Activated T-cell treated with anti-CD3 and anti-CD28 coated beads, Interleukin-2, amount 50 U/mL, for 1 hour (primary cell): ENCODE data around the gene ITGA11.

Experiments
- DNase-seq: peaks from one replicate; pipeline ENCODE4 v3.0.0-alpha.2; 2020

The ITGA11 gene

DNA sequence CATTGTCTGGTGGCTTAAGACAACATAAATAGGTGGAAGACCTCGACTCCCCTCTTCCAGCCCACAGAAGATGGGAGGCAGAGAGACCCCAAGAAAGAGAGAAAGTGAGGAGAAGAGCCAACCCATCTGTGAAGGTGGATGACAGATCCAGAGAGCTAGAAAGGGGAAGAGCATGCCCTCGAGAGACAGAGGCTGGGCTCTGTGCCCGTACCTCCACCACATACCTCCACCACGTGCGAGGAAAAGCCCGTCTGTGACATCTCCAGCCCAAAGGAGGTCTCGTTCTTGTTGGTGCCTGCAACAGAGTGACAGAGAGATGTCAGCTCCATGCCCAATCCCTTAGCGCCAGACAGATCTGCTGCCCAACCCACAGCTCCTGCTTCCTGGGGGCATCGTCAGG is 83.4 kb downstream of the ITGA11 start:
- DNase-seq = no peak

DNA sequence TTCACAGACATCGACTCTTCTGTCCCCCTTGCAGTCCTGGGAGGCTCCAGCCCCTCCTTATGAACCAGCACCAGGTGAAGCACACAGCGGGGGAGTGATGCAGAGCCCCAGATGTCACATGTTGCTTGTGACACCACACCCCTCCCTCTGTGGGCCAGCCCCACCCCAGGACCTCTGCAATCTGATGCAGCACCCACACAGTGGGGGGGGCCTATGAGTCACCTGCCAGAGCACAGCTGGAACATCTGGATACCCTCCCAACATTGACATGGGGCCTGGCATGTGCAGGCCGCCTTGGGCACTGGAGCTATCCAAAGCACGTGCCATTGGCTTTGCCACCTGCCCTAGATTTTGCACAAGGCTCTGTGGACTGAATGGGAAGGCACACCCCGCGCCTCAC is 83.9 kb downstream of the ITGA11 start:
- no peak for DNase-seq

DNA sequence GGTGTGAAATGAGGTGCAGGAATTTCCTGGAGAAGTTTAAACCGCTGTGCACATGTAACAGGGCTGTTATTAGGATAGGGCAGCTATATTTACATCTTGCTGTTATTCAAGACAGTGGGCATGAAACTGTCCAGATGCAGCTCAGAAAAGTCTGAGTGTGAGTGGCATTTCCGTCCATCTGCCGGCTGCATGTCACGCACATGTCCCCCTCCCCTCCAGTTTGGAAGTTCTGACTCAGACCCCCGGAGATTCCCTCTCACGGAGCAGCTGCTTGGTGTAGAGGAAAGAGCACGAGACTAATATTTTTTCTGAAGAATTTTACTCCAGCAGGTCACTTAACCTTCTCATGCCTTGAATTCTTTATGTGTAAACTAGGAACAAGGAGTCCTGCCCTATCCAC is 84.6 kb downstream of the ITGA11 start:
- DNase-seq = no peak

DNA sequence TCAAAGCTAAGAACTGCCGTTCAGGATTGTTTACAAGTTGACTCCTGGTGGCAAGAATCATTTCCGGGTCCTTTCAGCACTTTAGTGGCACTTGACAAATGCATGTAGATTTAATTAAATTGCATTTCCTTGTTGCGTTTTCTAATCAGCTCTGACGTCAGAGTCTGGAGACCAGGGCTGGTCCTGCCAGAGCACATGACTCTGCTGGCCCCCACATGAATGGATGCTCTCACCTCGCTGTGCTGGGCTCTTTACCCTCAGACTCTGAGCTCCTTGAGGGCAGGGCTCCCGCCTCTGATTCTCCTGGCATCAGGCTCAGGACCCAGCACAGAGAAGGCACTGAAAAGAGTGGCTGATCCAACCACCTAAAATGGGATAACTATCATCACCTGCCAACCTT is 85.0 kb downstream of the ITGA11 start:
- DNase-seq = no peak

DNA sequence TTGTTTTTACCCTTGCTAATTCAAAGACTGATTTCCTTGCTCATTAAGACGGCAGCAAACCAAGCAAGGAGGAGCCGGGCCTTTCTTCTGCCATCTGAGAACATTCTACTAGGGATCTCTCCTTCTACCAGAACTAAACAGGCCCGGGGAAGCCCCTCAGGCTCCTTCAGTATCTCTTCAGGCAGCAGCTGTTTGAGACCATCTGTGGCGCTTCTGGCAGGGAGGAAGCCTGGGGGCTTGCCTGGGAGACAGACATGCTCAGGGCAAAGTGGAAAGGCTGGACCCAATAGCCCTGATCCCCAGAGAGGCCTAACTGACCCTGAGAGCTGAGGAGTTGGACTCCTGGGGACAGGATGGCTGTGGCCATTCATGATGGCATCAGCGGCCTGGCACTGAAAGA is 86.5 kb downstream of the ITGA11 start:
- DNase-seq = no peak

DNA sequence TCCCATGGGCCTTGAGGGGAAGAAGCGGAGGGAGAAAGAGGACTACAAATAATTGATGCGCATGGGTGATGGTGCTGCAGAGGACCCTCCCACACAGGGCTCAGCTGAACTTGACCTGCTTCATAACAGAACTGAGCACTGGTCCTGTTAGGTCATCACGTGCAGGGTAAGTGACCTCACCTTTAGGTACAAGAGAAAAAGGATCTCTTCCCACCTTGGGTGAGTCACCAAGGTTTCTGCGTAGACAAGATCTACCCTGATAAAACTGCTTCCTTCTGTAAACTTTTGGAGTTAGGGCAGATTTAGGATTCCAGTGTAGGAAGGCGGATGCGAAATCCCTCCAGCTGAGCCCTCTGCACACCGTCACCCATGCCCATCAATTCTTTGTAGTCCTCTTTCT is 87.4 kb downstream of the ITGA11 start:
- no peak for DNase-seq

DNA sequence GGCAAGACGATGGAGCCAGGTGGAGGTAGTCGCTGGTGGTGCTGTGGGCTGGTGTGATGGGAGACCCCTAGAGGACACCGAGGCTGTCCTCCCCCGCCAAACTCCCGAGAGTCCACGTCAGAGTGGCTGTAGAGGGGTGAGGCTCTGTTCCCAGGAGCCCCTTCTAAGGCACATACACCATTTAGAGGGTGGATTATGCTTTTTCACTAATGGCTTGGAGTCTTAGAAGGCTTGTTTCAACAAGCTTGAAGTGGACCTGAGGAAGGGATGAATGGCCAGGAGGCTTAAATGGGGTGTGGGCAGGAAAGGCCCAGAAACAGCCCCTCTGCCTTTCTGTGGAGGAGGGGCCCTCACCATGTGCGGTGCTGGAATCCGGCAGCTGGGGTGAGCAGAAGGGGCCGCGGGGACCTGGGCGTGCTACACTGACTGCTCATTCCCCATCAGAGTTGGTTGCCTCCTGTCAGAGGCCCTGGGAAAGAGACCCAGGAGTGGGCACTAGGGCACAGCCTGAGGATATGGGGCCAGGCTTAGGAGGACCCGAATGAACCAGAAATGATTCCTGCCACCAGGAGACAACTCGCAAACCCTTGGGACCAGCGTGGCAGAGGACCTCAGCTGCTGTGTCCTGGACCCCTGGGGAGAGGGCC is 88.3 kb downstream of the ITGA11 start:
- no peak for DNase-seq

DNA sequence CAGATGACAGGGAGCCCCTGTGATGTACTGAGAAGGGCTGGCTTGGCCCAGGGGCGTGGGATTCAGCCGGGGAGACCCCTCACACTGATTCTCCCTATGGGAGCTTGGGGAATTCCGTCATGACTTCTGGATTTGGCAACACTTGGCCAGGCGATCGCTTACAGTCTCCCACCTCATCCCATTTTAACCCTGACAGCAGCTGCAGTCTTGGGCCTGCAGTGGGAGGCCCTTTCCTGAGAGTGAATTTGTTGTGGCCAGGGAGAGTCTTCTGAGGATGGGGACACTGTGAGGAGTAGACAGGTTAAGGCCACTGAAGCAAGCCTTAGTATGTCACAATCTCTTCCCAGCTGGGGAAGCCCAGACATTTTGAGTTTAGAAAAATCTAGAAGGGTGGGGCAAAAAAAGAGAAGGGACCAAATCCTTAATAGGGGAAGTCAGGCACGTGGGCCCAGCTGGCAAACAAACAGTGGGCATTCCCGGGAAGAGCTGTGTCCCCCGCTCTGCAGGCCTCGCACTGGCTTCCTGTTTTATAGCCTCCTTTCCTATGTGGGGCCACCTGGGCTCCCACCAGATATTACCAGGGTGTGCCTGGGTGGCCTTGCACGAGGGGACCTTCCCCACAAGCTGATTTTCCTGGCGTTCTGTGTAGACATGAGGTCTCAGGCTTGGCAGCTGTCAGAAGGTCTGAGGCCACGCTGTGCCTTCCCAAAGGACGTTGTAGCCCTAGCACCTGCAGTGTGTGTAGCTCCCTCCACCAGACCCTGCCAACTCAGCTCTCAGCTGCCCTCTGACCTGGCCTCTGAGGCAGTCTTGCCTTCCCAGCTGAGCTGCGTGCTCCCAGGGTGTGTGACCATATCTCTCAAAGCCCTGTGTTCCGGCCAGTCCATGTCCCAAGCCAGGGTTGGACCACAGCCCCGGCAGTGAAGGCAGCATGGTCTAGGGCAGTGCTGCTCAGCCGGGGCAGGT is 89.9 kb downstream of the ITGA11 start:
- no peak for DNase-seq

DNA sequence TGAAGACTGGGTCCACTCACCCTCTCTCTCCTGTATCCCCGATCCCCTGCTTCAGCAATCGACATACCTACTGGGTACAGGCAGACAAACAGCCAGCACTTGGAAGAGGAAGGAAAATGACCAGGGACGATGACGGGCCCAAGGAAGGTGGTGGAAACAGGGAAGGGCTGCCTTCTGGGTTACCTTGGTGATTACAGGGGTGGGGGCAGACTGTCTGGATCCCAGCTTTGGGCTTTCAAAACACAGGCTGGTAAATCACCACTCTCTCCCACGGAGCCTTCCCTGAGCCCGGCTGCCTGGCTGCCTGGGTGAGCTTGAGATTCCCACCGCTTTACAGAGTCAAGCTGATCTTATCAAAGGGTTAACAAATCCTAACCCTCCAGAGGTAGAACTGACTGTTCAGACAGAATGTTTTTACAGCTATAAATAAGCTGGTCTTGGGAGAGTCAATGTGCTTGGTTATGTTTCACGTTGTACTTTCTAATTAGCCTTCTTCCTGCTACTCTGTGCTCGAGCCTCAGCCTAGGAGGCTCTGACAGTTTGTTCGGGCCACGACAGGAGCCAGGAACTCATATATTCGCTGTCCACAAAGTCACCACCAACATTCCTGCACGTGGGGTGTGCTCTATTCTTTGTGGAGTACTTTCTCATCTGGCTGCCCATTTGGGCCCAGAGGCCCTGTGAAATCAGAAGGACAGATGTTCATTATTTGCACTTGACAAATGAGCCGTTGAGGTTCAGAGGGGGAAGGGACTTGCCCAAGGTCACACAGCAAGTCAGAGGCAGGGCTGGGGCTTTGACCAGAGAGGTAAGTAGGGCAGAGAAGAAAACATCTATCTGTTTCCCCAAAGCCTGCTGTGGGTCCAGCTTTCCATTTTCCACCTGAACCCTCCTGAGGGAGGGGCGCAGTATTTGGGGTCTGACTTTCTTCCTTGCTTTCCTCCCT is 91.0 kb downstream of the ITGA11 start:
- no peak for DNase-seq

DNA sequence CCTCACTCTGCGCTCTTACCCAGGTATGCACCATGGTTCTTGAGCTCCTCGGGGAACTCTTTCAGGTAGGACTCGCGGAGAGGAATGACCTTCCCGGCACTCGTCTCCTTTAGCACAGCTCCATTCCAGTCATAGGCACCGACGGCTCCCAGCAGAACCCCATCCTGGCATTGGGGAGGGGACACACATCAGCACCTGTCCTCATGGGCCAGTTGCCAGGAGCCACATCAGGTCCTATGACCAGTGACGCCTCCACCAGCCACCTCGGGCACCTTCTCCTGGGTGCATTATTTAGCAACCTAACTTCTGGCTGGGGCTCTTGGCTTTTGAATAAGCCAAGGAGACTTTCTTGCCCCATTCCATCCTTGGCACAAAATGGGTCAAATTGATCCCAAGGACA is 92.5 kb downstream of the ITGA11 start:
- DNase-seq = no peak

DNA sequence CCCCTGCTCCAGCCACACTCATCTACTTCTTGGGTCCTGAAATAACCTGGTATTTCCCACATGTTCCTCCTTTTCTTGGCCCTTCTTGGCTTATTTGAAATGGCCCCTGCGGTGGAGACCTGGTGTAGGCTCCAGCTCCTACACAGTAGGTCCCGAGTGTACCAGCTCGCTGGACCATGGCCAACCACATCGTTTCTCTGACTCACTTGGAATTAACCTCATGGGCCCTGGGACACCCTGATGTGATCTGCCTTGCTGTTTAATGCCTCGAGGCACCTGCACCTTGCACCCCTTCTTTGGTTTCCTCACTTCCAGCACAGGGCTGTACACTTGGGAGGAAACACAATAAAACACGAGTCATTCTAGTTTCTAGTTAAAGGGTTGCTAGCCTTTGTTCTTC is 94.1 kb downstream of the ITGA11 start:
- DNase-seq = no peak

DNA sequence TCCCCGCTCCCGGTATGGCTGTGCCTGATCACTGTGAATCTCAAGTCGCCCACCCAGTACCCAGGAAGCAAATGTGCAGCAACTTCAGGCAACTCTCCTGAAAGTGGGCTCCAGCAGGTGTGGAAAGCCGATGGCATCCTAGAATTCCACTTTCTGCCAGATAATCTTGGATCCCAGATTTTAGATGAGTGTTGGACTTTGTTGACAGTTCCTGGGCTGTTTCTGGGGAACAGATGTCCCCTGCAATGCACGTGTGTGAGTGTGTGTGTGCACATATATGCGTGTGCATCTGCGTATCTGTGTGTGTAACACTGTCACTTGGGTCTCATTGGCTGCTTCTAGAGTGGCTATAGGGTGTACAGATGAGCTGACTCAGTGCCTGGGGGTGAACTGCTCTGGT is 95.4 kb downstream of the ITGA11 start:
- no peak for DNase-seq

DNA sequence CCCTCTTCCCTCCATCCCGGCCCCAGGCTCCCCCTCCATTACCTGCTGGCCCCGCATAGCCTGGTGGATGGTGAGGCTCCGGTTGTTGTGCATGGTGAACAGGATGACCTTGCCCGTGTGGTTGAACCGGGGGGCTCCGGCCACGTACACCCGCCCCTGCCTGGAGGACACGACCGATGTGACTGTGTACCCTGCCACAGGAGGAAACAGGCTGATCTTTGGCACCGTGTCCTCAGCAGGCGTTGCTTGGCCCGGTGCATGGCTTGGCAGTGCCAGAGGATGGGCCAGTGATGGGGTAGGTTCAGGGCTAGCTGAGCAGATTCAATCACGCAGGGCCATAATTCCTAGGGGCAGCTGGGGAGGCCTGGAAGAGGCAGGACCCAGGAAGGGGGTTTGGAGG is 96.3 kb downstream of the ITGA11 start:
- DNase-seq = no peak

DNA sequence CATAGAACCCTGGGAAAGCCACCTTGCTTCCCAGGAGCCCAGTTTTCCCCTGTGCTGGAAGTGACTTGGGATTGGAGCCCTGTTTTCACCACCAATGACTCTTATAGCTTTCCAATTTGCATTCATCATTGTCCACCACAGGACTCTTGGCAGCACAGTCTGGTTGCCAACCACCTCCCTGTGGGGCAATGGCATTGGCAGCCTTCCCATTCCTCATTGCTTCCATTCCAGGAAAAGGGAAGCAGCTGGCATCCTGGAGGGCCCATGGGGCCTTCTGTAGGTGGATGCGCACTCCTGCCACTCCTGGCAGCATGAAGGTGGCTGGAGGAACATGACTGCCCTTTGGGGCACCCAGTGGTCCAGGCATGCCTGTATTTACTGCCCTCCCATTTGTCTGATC is 96.7 kb downstream of the ITGA11 start:
- no peak for DNase-seq

DNA sequence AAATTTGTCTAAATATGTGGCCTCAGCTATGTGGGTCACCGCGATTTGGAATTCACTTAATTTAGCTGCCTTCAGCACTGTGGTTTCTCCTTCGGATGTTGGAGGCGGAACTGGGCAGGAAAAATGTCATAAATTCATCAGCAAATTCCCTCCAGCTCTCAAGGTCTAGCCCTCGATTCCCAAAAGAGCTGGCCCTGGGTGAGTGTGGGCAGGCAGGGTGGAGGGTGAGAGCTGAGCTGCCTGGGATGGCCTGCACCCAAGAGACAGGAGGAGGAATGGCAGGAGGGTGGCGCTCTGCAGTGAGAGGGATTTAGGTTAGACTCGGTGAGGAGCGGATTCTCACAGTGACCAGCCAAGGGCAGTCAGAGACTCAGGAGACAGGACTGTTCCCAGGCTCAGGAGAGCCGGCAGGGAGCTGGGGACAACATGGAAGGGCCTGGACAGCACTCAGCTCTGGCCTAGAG is 97.3 kb downstream of the ITGA11 start:
- no peak for DNase-seq

DNA sequence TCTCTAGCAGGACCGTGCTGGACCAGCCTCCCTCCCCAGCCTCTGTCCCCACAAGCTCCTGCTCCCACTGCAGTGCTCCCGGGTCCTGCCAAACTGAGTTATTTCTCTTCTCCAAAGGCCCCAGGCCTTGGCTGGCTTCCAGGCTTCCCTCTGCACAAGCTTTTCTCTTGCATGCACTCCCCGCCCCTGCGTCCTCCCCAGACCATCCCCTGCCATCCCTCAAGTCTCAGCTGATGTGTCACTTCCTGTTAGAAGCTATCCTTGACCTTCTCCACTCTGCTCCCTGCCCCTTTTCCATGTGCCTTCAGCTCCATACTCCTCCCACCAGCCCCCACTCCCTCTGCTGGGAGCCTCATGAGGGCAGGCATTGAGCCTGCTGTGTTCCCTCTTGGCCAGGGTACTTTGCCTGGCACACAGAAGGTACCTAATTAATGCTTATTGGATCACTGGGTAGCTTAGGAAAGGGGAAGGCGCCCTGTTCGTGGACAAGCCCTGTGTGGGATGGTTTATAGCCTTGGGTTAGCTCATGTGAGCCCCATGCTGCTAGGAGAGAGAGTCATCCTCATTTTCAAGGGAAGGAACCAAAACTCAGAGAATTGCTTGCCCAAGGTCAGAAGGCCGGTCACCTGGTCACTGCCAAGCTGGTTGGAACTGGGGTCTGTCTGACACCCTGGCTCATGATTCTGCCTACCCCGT is 98.0 kb downstream of the ITGA11 start:
- no peak for DNase-seq

DNA sequence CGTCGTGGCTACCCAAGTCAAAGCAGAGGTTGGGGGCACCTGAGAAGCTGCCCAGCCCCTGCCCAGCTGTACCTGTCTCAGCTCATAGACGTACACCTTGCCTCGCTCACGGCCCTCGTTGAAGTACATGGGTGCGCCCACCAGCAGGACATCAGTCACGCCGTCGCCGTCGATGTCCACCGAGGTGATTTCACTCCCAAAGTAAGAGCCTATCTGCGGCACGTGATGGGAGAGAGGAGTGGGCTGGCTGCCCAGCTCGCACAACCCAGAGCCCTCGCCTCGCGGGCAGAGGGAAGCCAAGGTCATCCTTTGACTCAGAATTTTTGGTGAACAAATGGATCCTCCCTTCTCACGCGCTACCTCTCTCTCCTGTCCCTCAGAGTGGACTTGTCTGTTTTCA is 99.7 kb downstream of the ITGA11 start:
- DNase-seq = no peak

DNA sequence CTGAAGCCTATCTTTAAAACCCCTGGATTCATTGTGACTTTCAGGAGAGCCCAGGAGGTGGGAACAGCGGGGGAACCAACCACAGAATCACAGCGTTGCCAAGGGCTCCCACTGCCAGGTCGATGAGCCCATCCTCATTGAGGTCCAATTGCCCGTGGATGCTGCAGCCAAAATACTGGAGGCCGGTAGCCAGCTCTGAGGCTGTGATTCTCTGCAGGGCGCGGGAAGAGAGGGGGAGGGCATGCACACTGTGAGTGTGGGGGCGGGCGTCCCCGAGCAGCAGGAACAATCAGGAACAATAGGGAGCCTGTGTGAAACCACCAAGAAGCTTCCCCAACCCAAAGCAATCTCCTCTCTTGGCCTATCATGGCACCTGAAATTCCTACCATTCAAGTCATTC is 101.1 kb downstream of the ITGA11 start:
- no peak for DNase-seq

DNA sequence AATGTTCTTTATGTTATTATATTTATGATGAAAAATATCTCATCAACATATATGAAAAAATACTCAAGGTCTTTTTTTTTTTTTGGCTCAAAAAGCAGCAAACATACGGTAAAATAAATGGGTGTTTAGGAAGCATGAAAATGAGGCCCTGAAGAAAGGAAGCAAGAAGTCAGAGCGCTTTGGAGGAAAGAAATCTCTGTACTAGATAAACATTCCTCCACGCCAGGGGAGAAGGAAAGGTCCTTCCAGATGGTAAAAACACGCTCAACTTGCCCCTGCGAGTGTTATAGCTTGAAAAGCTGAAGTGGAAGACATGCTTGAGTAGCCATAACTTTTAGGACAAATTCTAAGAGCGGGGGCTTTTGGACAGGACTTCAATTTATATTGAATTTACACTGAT is 101.5 kb downstream of the ITGA11 start:
- no peak for DNase-seq

DNA sequence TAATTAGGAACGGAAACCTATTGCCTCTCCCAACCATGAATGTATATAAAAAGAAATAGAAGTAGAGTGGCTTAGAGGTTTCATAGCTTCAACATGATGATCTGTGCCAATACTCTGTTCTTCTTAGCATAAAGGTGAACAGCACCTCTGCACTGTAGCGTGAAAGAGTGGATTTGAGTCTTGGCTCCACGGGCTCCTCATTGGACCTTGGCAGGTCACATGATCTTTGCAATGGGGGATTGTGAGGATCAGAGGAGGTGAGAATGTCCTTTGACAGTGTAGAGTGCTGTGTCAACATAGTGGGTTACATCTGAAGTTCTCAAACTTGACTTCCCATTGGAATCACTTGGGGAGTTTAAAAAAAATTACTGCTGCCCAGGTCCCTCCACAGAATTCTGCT is 103.0 kb downstream of the ITGA11 start:
- DNase-seq = no peak

DNA sequence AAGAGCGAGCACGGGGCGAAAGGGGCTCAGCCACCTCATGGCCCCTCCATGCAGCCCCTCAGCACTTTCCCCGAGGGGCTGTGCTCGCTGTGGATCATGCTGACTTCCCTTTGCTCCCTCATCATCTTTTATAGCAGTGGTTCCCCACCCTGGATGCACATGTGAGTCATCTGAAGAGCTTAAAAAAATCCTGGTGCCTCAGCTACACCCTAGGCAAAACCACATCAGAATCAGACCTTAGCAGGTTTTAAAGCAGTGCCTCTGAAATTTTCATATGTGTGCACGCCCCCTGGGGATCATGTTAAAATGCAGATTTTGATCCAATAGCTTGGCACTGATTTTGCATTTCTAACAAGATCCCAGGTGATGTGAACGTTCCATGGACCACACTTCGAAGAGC is 103.5 kb downstream of the ITGA11 start:
- DNase-seq = no peak

DNA sequence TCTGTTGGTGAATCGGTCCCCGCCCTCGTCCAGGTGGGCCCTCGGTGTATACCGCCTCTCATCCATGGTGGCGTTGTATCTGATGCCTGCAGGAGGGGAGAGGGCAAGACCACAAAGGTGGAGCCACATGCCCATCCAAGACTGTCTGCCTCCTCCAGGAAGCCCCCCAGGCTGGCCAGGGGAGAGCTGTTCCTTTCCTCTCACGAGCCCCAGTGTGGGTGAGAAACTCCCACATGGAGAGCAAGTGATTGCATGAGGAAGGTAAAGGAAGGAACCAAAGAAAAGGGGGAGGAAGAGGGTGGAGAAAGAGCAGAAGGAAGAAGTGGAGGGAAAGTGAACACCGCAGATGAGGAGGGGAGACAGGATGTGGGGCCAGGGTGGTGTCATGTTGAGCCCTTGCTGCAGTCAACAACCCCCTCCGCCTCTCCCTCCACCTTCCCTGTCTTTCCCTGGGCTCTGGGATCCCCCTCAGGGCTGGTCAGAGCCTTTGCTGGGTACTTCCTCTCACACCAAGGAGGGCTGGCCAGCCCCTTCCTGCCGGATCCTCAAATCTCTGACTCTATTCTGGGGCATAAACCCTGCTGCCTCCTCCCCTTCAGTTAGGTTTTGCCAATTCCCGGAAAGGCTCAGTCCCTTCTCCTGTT is 105.1 kb downstream of the ITGA11 start:
- no peak for DNase-seq
